Muscle layer of colon (tissue), 2 donors: ENCODE results near the gene PCBP3.

ENCODE experiments used
- H3K27ac ChIP-seq: one replicate; pipeline ENCODE4 v1.7.0; 2013; ENCODE audit warnings: low read depth, mild to moderate bottlenecking, low read length, moderate library complexity
- H3K27me3 ChIP-seq, 2 donors: one replicate each; pipeline ENCODE4 v1.7.0; 2013; ENCODE audit warnings: low read length in 2 of 2, mild to moderate bottlenecking in 2 of 2; ENCODE audit not compliant: insufficient read depth in 2 of 2, control insufficient read depth in 1 of 2
- H3K36me3 ChIP-seq: one replicate; pipeline ENCODE4 v1.7.0; 2013; ENCODE audit warnings: mild to moderate bottlenecking, low read length; ENCODE audit not compliant: insufficient read depth
- H3K4me1 ChIP-seq: one replicate; pipeline ENCODE4 v1.7.0; 2013; ENCODE audit warnings: mild to moderate bottlenecking, low read length; ENCODE audit not compliant: insufficient read depth
- H3K4me3 ChIP-seq, 2 donors: one replicate each; pipeline ENCODE4 v1.7.0; 2013; ENCODE audit warnings: low read length in 2 of 2, low read depth in 1 of 2, mild to moderate bottlenecking in 1 of 2, moderate library complexity in 1 of 2
- H3K9ac ChIP-seq: one replicate; pipeline ENCODE4 v1.7.0; 2013; ENCODE audit warnings: low read length
- H3K9me3 ChIP-seq: one replicate; pipeline ENCODE4 v1.7.0; 2013; ENCODE audit warnings: mild to moderate bottlenecking, low read length
- donor health status: abdominal sarcoma.
- donor health status: Adenocarcinoma of cecum.

Gene PCBP3

DNA sequence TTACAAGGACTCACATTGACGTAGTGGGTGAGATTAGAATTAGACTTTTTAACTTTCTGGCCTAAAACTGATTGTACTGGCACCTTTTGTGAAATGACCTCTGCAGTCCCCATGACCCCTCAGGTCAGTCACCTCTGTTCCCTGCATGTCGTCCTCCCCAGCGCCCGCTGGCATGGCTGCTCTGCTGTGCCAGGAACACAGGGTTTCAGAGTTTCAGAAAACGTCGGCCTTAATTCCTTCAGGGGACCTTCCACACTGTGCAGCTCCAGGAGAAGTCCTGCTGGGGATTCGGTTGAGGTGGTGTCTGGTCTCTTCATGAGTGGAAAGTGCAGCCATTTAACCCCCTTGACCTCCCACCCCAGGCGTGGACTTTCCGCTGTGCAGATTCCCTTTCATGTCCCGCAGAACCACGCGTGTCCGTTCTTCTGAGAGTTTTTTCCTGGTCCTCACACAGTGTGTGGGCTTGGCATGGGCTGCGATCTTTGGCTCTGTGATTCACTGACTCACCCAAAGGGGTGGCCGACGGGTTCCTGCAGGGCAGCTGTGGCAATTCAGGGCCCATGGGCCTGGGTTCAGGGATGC, 179.7 kb downstream of the PCBP3 start:
- Histone ChIP-seq H3K9me3 (no peaks in the 10 kb centered on the region), H3K4me1 (peaks cover 6% of the 10 kb centered on the region), H3K27ac (no peak overlapping the region), H3K36me3 (no peaks in the 10 kb centered on the region), H3K27me3 (peaks cover 0 to 6% of the 10 kb centered on the region in 2 donors), H3K9ac (no peak overlapping the region), H3K4me3 (no peak overlapping the region)

DNA sequence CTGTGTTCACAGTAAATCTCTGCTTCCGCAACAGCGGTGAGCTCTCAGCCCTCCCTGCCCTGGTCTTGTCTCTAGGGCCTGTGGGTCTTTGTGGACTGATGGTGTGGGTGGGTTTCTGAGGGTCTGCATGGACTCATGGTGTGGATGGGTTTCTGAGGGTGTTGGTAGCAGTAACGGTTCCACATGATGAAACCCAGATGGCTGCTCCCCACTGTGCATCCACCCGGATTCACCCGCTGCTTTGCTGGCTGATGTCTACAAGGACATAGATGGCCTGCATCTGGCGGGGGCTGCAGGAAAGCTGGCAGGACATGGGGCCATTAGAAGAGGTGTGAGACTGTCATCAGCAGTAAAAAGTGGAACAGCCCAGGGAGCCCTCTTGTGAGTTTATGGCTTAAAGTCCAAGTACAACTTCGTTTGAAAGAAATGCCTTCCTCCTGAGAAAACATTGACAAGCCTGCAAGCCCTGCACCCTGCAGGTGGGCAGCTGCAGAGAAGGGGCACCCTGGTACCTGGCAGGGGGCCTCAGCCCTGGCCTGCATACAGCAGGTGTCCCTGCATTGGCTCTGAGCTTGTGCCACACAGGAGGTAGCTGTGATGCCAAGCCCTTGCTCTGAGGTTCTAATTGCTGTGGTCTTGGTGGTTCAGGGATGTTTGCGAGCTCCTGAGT, 181.2 kb downstream of the PCBP3 start:
- Histone ChIP-seq H3K27ac (no peak overlapping the region), H3K4me3 (no peak overlapping the region), H3K9ac (no peak overlapping the region), H3K36me3 (no peaks in the 10 kb centered on the region), H3K27me3 (peaks cover 0 to 6% of the 10 kb centered on the region in 2 donors), H3K4me1 (peaks cover 6% of the 10 kb centered on the region), H3K9me3 (no peaks in the 10 kb centered on the region)

DNA sequence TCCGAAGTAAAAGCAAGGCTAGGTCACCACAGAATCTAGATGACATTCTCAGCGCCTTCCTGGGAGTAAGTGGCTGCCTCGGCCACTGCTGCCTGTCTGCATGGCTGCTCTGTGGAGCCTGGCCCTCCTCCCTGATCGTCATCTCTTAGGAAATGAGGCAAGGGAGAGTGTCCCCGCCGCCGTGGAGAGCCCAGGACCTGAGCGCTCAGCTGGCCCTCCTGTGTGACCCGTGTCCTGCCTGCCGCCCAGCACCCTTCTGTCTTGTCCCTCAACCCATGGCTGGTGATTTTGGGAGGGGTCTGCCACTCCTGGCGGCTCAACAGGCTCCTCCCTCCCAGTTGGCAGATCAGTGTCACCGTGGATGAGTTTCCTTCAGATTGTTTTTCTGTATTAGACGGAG, 181.7 kb downstream of the PCBP3 start:
- Histone ChIP-seq H3K9ac (no peak overlapping the region), H3K4me3 (no peak overlapping the region)

DNA sequence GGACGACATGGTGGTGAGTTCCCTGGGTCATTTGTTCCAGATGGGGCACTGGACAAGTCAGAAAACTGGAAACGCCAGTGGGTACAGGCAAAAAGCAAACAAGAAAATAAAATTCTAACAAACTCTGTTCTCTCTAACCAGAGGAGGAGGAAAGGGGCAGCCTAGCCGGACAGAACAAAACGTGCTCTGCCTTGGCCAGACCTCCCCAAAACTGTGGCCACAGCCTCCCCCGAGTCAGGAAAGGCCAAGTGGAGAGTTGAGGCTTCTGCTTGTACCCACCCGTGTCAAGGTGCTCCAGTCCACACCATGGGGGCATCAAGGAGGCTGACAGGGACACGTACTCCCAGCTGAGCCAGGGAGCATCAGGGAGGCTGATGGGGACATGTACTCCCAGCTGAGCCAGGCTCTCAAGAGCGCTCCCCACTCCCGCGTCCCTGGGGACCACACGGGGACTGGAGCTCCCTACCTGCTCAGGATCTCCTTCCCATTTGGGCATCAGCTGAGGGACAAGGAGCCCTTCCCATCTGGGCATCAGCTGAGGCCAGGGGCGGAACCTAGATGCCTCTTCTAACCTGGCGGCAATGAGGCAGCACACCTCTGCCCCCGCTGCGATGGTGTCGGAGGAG, 183.3 kb downstream of the PCBP3 start:
- H3K27ac ChIP-seq = no peak overlapping the region
- no peaks in the 10 kb centered on the region for H3K9me3 ChIP-seq
- H3K27me3 ChIP-seq = no peaks in the 10 kb centered on the region
- H3K36me3 ChIP-seq = no peaks in the 10 kb centered on the region
- H3K4me1 ChIP-seq = no peaks in the 10 kb centered on the region
- H3K4me3 ChIP-seq = no peak overlapping the region
- H3K9ac ChIP-seq = no peak overlapping the region

More for the DNA sequence above, 181.7 kb downstream of the PCBP3 start:
- Histone ChIP-seq H3K27ac (no peak overlapping the region), H3K9me3 (no peaks in the 10 kb centered on the region), H3K27me3 (peaks cover 0 to 6% of the 10 kb centered on the region in 2 donors), H3K36me3 (no peaks in the 10 kb centered on the region), H3K4me1 (peaks cover 6% of the 10 kb centered on the region)

DNA sequence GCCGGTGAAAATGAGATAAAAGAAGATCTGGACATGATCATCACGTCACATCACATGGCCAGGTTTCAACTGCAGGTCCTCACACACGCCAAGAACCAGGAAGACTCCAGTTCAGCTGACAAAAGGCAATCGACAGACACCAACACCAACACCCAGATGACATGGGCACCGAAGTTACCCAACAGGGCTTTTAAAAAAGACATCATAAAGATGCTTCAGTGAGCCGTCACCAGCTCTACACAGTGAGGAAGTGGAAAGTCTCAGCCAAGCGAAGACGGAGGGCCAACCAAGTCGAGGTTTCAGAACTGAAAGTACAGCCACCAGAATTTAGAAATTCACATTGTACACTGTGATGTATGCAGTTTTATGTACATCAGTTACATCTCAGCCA, 183.8 kb downstream of the PCBP3 start:
- H3K4me1 ChIP-seq = no peaks in the 10 kb centered on the region
- H3K4me3 ChIP-seq = no peak overlapping the region
- no peaks in the 10 kb centered on the region for H3K27me3 ChIP-seq
- H3K27ac ChIP-seq = no peak overlapping the region
- H3K9ac ChIP-seq = no peak overlapping the region
- no peaks in the 10 kb centered on the region for H3K9me3 ChIP-seq
- H3K36me3 ChIP-seq = no peaks in the 10 kb centered on the region

DNA sequence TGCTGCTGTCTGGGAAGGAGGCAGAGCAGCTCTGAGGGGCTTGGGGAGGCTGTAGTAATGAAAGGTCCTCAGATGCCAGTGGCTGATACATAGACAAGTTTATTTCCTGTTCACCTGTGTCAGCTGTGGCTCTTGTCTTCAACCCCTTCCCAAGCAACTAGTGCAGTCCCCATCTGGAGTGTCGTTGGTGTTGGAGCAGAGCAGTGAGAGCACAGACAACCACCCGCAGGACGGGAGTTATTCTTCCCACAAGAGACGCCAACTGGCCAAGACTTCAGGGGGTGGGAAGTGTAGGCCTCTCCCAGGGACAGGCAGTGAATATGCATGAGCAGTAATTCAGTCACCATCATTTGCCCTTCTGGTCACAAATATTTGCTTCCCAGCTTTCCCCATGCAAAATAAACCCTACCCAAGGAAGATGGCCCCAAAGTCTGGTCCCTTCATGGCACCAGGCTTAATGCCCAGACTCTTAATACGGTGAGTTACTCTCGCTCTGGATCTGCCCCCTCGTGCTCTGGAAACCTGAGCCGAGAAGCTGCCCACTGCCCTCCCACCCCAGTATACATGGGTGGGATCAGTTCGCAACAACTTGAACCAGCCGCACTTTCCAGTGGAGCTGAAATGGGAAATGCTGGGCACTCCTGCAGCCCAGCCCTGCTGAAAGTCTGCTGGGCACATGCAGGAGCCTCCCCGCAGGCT, 184.5 kb downstream of the PCBP3 start:
- H3K4me3 ChIP-seq = no peak overlapping the region

DNA sequence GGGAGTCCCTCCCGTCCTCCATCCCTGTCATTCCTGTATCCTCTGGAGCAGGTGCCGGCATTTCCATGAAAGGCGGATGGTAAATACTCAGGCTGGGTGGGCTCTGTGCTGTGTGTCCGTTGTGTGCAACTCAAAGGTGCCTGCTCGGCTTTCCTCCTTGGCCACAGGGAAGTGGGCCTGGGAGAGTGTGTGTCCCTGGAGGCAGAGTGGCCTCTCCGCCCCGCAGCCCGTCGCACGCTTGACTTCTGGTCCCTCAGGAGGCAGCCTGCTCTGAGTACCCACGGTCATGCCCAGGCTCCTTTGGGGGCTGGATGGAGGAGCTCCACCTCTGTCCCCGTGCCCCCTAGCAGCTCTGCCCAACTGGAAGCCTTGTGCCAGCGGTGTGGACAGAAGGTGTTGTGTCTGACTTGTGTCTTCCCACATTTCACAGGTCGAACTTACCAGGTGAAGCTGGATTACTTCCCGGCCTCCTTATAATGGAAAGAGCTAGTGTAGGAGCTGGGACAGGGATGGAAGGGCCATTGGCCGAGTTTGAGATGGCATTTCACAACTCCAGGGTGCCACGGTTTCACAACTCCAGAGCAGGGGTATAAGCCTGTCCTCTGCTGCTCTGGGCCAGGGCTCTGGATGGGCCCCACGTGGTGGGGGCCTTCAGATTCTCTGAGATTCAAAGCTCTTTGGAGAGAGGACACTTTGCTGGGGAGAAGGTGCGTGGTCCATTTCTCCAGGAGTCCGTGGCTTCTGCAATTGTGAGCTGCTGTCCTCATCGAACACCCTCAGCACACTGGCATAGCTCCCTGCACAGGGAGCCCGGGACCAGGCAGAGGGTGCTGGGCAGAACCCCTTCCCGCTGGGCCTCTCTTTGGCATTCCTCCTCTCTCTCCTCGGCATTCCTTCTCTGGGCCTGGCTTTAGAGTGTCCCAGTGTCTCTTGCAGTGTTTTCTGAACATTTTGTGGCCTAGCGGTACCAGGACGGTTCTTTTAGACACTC, 185.3 kb downstream of the PCBP3 start:
- no peak overlapping the region for H3K4me3 ChIP-seq
- H3K9ac ChIP-seq = no peak overlapping the region
- H3K9me3 ChIP-seq = no peaks in the 10 kb centered on the region
- no peaks in the 10 kb centered on the region for H3K27me3 ChIP-seq
- H3K4me1 ChIP-seq = no peaks in the 10 kb centered on the region
- no peak overlapping the region for H3K27ac ChIP-seq
- no peaks in the 10 kb centered on the region for H3K36me3 ChIP-seq

More for the DNA sequence above, 184.5 kb downstream of the PCBP3 start:
- Histone ChIP-seq H3K9me3 (no peaks in the 10 kb centered on the region), H3K27ac (no peak overlapping the region), H3K4me1 (no peaks in the 10 kb centered on the region), H3K9ac (no peak overlapping the region), H3K27me3 (no peaks in the 10 kb centered on the region), H3K36me3 (no peaks in the 10 kb centered on the region)

DNA sequence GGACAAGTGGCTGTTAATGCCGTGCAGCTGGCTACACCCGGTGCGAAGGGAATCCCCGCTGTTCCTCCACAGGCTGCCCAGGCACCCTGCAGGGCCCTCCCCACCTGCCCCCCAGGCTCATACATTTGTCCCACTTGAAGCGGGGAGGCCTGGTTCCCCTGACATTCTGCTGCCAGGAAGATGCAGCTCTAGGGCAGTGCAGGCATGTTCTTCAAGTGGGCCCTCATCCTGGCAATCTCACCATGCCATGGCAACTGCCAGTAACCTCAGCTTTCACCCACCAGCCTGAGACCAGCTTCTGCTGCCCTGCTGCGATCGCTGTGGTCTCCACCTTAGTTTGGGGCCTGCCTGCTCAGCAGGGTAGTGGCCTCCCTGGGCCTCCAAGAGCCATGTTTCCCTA, 186.1 kb downstream of the PCBP3 start:
- no peak overlapping the region for H3K27ac ChIP-seq
- no peak overlapping the region for H3K9ac ChIP-seq
- H3K27me3 ChIP-seq = no peaks in the 10 kb centered on the region
- no peaks in the 10 kb centered on the region for H3K36me3 ChIP-seq
- H3K4me3 ChIP-seq = no peak overlapping the region
- no peaks in the 10 kb centered on the region for H3K9me3 ChIP-seq
- H3K4me1 ChIP-seq = no peaks in the 10 kb centered on the region

DNA sequence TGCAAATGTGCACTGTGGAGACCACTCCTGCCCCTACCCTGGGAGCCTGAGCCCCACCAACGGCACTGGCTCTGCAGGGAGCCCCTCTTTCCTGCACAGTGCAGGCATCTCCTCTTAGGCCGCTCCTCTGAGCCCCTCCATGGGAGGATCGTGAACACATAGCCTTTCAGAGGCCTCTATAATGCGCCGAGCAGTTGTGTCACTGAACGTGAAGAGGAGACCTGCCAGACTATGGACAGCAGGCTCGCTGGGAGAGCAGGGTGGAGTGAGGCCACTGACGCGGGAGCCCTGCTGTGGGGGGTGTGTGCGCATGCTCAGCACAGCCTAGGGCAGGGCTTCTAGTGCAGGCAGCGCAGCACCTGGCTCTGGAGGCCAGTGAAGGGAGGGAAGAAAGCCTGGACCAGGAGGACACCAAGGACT, 186.7 kb downstream of the PCBP3 start:
- Histone ChIP-seq H3K4me1 (no peaks in the 10 kb centered on the region), H3K27ac (no peak overlapping the region), H3K9me3 (no peaks in the 10 kb centered on the region), H3K36me3 (no peaks in the 10 kb centered on the region), H3K9ac (no peak overlapping the region), H3K27me3 (no peaks in the 10 kb centered on the region), H3K4me3 (no peak overlapping the region)

DNA sequence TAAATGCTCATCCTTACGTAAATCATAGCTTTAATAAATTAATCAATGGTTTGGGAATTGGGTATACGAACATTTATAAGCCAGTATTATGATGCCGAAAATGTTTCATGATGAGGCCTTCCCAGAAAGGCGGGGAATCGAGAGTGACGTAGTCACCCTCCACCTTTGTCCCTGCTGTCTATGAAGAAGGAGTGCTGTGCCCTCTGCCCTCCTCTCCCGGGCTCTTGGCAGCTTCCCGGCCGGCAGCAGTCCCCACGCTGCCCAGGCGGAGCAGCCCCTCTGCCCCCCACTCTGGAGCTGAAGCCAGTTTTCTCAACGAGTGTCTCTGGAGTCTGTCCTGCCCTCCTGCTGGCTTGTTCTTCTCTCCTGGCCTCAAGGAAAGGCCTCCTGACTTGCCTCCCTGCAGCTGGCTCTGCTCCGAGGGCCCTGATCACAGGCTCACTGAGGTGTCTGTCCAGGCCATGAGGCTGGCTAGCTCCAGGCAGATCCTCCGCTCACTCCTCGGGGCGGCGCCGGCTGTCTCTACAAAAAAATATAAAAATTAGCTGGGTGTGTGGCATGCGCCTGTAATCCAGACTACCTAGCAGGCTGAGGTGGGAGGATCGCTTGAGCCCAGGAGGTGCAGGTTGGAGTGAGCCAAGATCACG, 187.3 kb downstream of the PCBP3 start:
- no peak overlapping the region for H3K4me3 ChIP-seq
- no peak overlapping the region for H3K27ac ChIP-seq
- no peaks in the 10 kb centered on the region for H3K36me3 ChIP-seq
- no peaks in the 10 kb centered on the region for H3K9me3 ChIP-seq
- H3K27me3 ChIP-seq = no peaks in the 10 kb centered on the region
- H3K9ac ChIP-seq = no peak overlapping the region
- no peaks in the 10 kb centered on the region for H3K4me1 ChIP-seq
